ENCODE results near the gene LURAP1L.

GRCh38 chr9:12730198-12730597 is 44.6 kb upstream of the LURAP1L start:
- no peak for TF ChIP-seq CTCF (IDR thresholded peaks at IDR 0.05)
- TF ChIP-seq POLR2A (IDR thresholded peaks at IDR 0.05), result no peak

Data from thyroid gland (tissue), 4 donors.